AG09309 (cell line): ENCODE measurements around the gene PARD3B.

Experiments
- DNase-seq: peaks from one replicate; pipeline ENCODE4 v3.0.0-alpha.2; 2010; ENCODE audit warnings: low read depth
- H3K4me3 ChIP-seq: 2 replicates; pipeline ENCODE4 v1.5.1; 2011; ENCODE audit warnings: mild to moderate bottlenecking, low read depth, low read length, moderate library complexity; ENCODE audit not compliant: control insufficient read depth
- CTCF ChIP-seq: IDR thresholded peaks from 2 replicates; pipeline ENCODE4 v1.5.1; 2011; ENCODE audit warnings: mild to moderate bottlenecking, low read depth, low read length, inconsistent platforms; ENCODE audit not compliant: insufficient read depth, control insufficient read depth; ENCODE audit errors: missing control alignments

The PARD3B gene

GRCh38 chr2:205321231-205321630, 776.0 kb downstream of the PARD3B start:
- H3K4me3 ChIP-seq: no peak overlapping the region
- no peak for TF ChIP-seq CTCF
- peak; percentile 18 for DNase-seq

GRCh38 chr2:205323929-205324328, 778.7 kb downstream of the PARD3B start:
- DNase-seq: no peak
- H3K4me3 ChIP-seq: no peak overlapping the region
- TF ChIP-seq CTCF: peak; percentile 54

GRCh38 chr2:205324355-205324754, 779.1 kb downstream of the PARD3B start:
- no peak for TF ChIP-seq CTCF
- DNase-seq: no peak

GRCh38 chr2:205333351-205333750, 788.1 kb downstream of the PARD3B start:
- H3K4me3 ChIP-seq: no peak overlapping the region
- TF ChIP-seq CTCF: no peak
- no peak for DNase-seq

More at GRCh38 chr2:205324355-205324754, 779.1 kb downstream of the PARD3B start:
- no peak overlapping the region for H3K4me3 ChIP-seq

- DNase-seq: no peak
- no peak overlapping the region for H3K4me3 ChIP-seq
- TF ChIP-seq CTCF: no peak
Observed at GRCh38 chr2:205337274-205337673, 792.0 kb downstream of the PARD3B start.

GRCh38 chr2:205338156-205338555, 792.9 kb downstream of the PARD3B start:
- no peak for DNase-seq
- no peak overlapping the region for H3K4me3 ChIP-seq
- no peak for TF ChIP-seq CTCF

- no peak overlapping the region for H3K4me3 ChIP-seq
- DNase-seq: no peak
- no peak for TF ChIP-seq CTCF
Observed at GRCh38 chr2:205343103-205343502, 797.8 kb downstream of the PARD3B start.
